ENCODE measurements around the gene HOXB6. TPM values are rescaled to one million over a fixed set of nuclear protein-coding genes. Genes with fewer than 3 reads are reported as not detected.
A peak's percentile ranks its signal among the peaks of the same experiment; 100 is the strongest.

HOXB6 gene
- total RNA-seq, 2 donors from 2014 or later: not detected

GRCh38 chr17:48571826-48572417 lies 32.9 kb downstream of the HOXB6 start:
- H3K4me1 Mint-ChIP-seq: peaks cover 16% of the 10 kb centered on the region

GRCh38 chr17:48571024-48571818 lies 33.6 kb downstream of the HOXB6 start:
- Mint-ChIP-seq H3K27me3 (ENCODE audit: insufficient read depth) (no peaks in the 10 kb centered on the region), H3K36me3 (ENCODE audit: low read depth) (no peaks in the 10 kb centered on the region), H3K4me1 (peaks cover 16% of the 10 kb centered on the region), H3K9me3 (no peaks in the 10 kb centered on the region), H3K27ac (no peak overlapping the region), H3K4me3 (peak overlapping the region; percentile 27)
- no peak for TF ChIP-seq CTCF (conservative IDR thresholded peaks at IDR 0.05)
- H3K27me3 ChIP-seq (ENCODE audit: control insufficient read depth, insufficient read depth, low read length, poor library complexity, severe bottlenecking): peaks cover 100% of the 10 kb centered on the region
- peaks cover 13% of the 10 kb centered on the region for H3K4me1 ChIP-seq (ENCODE audit: control insufficient read depth, insufficient read depth, low read length)
- H3K9me3 ChIP-seq (ENCODE audit: control insufficient read depth, low read length): peaks cover 12% of the 10 kb centered on the region
- peak; percentile 81 for DNase-seq
- no peaks in the 10 kb centered on the region for H3K36me3 ChIP-seq (ENCODE audit: control insufficient read depth, insufficient read depth, low read length)
- no peak overlapping the region for H3K27ac ChIP-seq (ENCODE audit: low read depth, low read length)
- H3K4me3 ChIP-seq (ENCODE audit: low read length): peak overlapping the region; percentile 69
- no peak overlapping the region for H3K9ac ChIP-seq (ENCODE audit: extremely low read depth, low read length, poor library complexity, severe bottlenecking)
- 1 to 4% methylated on average over 15 to 26 of the region's 26 CpGs for WGBS, 2 experiments (ENCODE audit: insufficient coverage in 1 of 2, insufficient read length in 1 of 2)

More at GRCh38 chr17:48571826-48572417, 32.9 kb downstream of the HOXB6 start:
- H3K9me3 Mint-ChIP-seq: no peaks in the 10 kb centered on the region
- Histone ChIP-seq H3K27ac (ENCODE audit: low read depth, low read length) (no peak overlapping the region), H3K9me3 (ENCODE audit: control insufficient read depth, low read length) (peaks cover 5% of the 10 kb centered on the region), H3K9ac (ENCODE audit: extremely low read depth, low read length, poor library complexity, severe bottlenecking) (no peak overlapping the region), H3K4me1 (ENCODE audit: control insufficient read depth, insufficient read depth, low read length) (peaks cover 13% of the 10 kb centered on the region), H3K27me3 (ENCODE audit: control insufficient read depth, insufficient read depth, low read length, poor library complexity, severe bottlenecking) (peaks cover 100% of the 10 kb centered on the region), H3K36me3 (ENCODE audit: control insufficient read depth, insufficient read depth, low read length) (no peaks in the 10 kb centered on the region), H3K4me3 (ENCODE audit: low read length) (no peak overlapping the region)
- no peaks in the 10 kb centered on the region for H3K36me3 Mint-ChIP-seq (ENCODE audit: low read depth)
- H3K27me3 Mint-ChIP-seq (ENCODE audit: insufficient read depth): peaks cover 4% of the 10 kb centered on the region
- 14% methylated on average over 1 of the region's 1 CpG; no CpG with 5 or more reads in 1 of the 2 experiments for WGBS, 2 experiments (ENCODE audit: insufficient coverage in 1 of 2, insufficient read length in 1 of 2)
- no peak overlapping the region for H3K27ac Mint-ChIP-seq
- TF ChIP-seq CTCF (conservative IDR thresholded peaks at IDR 0.05): no peak
- no peak for DNase-seq
- H3K4me3 Mint-ChIP-seq: no peak overlapping the region

GRCh38 chr17:48570325-48571023 lies 34.3 kb downstream of the HOXB6 start:
- H3K4me1 Mint-ChIP-seq: peaks cover 16% of the 10 kb centered on the region
- no peaks in the 10 kb centered on the region for H3K36me3 Mint-ChIP-seq (ENCODE audit: low read depth)
- Histone ChIP-seq H3K4me1 (ENCODE audit: control insufficient read depth, insufficient read depth, low read length) (peaks cover 13% of the 10 kb centered on the region), H3K27me3 (ENCODE audit: control insufficient read depth, insufficient read depth, low read length, poor library complexity, severe bottlenecking) (peaks cover 100% of the 10 kb centered on the region), H3K4me3 (ENCODE audit: low read length) (peak overlapping the region; percentile 69), H3K9me3 (ENCODE audit: control insufficient read depth, low read length) (peaks cover 13% of the 10 kb centered on the region), H3K36me3 (ENCODE audit: control insufficient read depth, insufficient read depth, low read length) (no peaks in the 10 kb centered on the region), H3K9ac (ENCODE audit: extremely low read depth, low read length, poor library complexity, severe bottlenecking) (no peak overlapping the region), H3K27ac (ENCODE audit: low read depth, low read length) (no peak overlapping the region)
- no peak for TF ChIP-seq CTCF (conservative IDR thresholded peaks at IDR 0.05)
- 1 to 2% methylated on average over 11 to 19 of the region's 19 CpGs for WGBS, 2 experiments (ENCODE audit: insufficient coverage in 1 of 2, insufficient read length in 1 of 2)
- peak; percentile 89 for DNase-seq
- H3K9me3 Mint-ChIP-seq: no peaks in the 10 kb centered on the region
- no peaks in the 10 kb centered on the region for H3K27me3 Mint-ChIP-seq (ENCODE audit: insufficient read depth)
- H3K27ac Mint-ChIP-seq: no peak overlapping the region
- H3K4me3 Mint-ChIP-seq: peak overlapping the region; percentile 27

All from endodermal cell (in vitro differentiated cells).